Measurements from ENCODE around the gene FMN1. TPM values are rescaled to one million over a fixed set of nuclear protein-coding genes. Genes with fewer than 3 reads are reported as not detected.

The FMN1 gene
- total and polyA plus RNA-seq, 10 of the 15 experiments (the other 5 are each of a cell fraction or from before 2014, with no cell fraction given), result 0.05 to 0.16 (median 0.08) TPM; not detected in 4

GRCh38 chr15:33055962-33056361 lies 138.6 kb downstream of the FMN1 start:
- Histone ChIP-seq H3K36me3 (ENCODE audit: control insufficient read depth in 2 of 2, insufficient read depth in 2 of 2, low read length in 1 of 2) (no peaks in the 10 kb centered on the region), H3K27ac (ENCODE audit: control insufficient read depth, insufficient read depth) (no peak overlapping the region), H4K20me1 (ENCODE audit: control insufficient read depth, insufficient read depth) (no peaks in the 10 kb centered on the region), H3K79me2 (ENCODE audit: control insufficient read depth, insufficient read depth, low read length) (no peaks in the 10 kb centered on the region), H3K9me3 (replicated peaks; ENCODE audit: control insufficient read depth, insufficient read depth, low read length) (no peaks in the 10 kb centered on the region), H3K9ac (ENCODE audit: control insufficient read depth, insufficient read depth, low read length) (no peak overlapping the region), H3K4me3 (no peak overlapping the region), H3K4me2 (ENCODE audit: control insufficient read depth, insufficient read depth) (no peak overlapping the region), H2AFZ (ENCODE audit: control insufficient read depth, low read depth, low read length) (no peak overlapping the region), H3K27me3 (replicated peaks in 1 of 2; ENCODE audit: control insufficient read depth in 2 of 2, insufficient read depth in 2 of 2, low read length in 1 of 2) (no peaks in the 10 kb centered on the region; a peak in 2 of 4 replicates), H3K4me1 (ENCODE audit: control insufficient read depth, insufficient read depth, low read length) (no peaks in the 10 kb centered on the region)
- ATAC-seq (no peak), DNase-seq (ENCODE audit: low read depth, low spot score) (no peak), FAIRE-seq (no peak)
- in situ Hi-C loops (cut with MboI) (no loop called here), intact Hi-C loops (cut with micrococcal nuclease; ENCODE audit: unreplicated experiment) (no loop called here)
- CTCF ChIA-PET, result interaction anchor here (0.6 kb wide), 1 partner anchor 19 kb away, joined by 3 read pairs; no protein-coding TSS in a partner anchor
- SMC1A ChIA-PET (ENCODE audit: uncharacterized antibody, unreplicated experiment), result no interaction called here
- 36% methylated on average over 2 of the region's 2 CpGs for WGBS (ENCODE audit: insufficient coverage, insufficient replicate concordance, low lambda C conversion rate, missing lambda C conversion rate)
- RAD21 ChIA-PET (ENCODE audit: unreplicated experiment), result no interaction called here
- TF ChIP-seq SRF (IDR thresholded peaks at IDR 0.05; ENCODE audit: low read depth in 2 of 2, low read length in 2 of 2), result no peak
- no peak for TF ChIP-seq NFYA (IDR thresholded peaks at IDR 0.05; ENCODE audit: borderline replicate concordance, low read depth, low read length)
- TF ChIP-seq USF2 (IDR thresholded peaks at IDR 0.05; ENCODE audit: borderline replicate concordance, low read depth, low read length), result no peak
- no peak for TF ChIP-seq TCF7 (IDR thresholded peaks at IDR 0.05; ENCODE audit: borderline replicate concordance)
- no peak for TF ChIP-seq CHD2 (IDR thresholded peaks at IDR 0.05; ENCODE audit: borderline replicate concordance, low read depth, low read length)
- TF ChIP-seq, protein P1, sequence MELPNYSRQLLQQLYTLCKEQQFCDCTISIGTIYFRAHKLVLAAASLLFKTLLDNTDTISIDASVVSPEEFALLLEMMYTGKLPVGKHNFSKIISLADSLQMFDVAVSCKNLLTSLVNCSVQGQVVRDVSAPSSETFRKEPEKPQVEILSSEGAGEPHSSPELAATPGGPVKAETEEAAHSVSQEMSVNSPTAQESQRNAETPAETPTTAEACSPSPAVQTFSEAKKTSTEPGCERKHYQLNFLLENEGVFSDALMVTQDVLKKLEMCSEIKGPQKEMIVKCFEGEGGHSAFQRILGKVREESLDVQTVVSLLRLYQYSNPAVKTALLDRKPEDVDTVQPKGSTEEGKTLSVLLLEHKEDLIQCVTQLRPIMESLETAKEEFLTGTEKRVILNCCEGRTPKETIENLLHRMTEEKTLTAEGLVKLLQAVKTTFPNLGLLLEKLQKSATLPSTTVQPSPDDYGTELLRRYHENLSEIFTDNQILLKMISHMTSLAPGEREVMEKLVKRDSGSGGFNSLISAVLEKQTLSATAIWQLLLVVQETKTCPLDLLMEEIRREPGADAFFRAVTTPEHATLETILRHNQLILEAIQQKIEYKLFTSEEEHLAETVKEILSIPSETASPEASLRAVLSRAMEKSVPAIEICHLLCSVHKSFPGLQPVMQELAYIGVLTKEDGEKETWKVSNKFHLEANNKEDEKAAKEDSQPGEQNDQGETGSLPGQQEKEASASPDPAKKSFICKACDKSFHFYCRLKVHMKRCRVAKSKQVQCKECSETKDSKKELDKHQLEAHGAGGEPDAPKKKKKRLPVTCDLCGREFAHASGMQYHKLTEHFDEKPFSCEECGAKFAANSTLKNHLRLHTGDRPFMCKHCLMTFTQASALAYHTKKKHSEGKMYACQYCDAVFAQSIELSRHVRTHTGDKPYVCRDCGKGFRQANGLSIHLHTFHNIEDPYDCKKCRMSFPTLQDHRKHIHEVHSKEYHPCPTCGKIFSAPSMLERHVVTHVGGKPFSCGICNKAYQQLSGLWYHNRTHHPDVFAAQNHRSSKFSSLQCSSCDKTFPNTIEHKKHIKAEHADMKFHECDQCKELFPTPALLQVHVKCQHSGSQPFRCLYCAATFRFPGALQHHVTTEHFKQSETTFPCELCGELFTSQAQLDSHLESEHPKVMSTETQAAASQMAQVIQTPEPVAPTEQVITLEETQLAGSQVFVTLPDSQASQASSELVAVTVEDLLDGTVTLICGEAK (IDR thresholded peaks at IDR 0.05; ENCODE audit: borderline replicate concordance), result no peak
- TF ChIP-seq ASH2L (IDR thresholded peaks at IDR 0.05; ENCODE audit: borderline replicate concordance, low read depth), result no peak
- POLR2A ChIA-PET, result no interaction called here
- no TSS peak for BruUV-seq (replicated peaks)

Measured in GM12878 (cell line).